NCI-H446 treated with DMSO at 0.1 percent for 48 hours (cell line): ENCODE measurements around the gene SQOR.
A peak's percentile ranks its signal among the peaks of the same experiment; 100 is the strongest.

Experiments used
- DNase-seq: peaks from one replicate; lab custom pipeline; 2025; lab: John Stamatoyannopoulos, UW

SQOR gene

DNA sequence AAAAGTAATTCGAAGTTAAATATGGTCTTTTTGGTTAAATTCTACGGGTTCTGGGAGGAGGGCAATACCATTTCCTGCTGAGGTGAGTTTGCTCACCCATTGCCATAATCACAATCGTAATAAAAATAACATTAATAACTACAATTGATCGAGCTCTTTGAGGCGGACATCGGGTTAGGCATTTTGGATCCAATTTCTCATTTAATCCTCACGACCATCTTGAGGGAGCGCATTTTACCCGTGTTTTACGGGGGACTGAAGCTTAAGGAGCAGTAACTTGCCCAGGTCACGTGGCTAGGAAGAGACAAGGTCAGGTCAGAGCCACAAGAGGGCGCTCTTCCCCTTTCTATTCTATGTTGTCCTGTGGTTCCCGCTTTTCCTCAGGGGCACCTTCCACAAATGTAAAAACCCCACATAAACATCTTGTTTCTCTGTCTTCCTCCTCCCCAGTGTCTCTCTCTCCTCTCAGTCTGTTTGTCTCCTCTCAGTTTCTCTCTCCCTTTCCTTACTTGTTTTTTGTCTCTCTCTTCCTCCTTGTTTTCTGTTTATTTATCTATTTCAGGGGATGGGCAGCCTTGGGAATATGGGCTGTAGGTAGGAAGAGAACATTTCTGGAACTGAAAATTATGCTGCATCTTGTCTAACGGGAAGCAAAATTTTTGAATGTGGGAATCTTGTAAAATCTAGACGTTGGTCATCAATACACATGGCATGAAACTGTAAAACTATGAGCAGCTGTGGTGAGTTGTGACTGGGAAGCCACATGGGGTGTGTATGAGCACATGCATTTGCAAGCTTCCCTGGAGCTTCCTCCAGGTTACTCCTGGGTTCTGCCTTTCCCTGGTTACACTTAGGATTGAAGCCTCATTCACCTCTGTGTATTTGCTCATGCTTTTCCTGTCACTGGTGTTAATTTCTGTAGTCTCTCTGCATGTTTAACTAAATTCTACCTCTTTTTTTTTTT, 71.0 kb downstream of the SQOR start:
- DNase-seq = peak; percentile 53

DNA sequence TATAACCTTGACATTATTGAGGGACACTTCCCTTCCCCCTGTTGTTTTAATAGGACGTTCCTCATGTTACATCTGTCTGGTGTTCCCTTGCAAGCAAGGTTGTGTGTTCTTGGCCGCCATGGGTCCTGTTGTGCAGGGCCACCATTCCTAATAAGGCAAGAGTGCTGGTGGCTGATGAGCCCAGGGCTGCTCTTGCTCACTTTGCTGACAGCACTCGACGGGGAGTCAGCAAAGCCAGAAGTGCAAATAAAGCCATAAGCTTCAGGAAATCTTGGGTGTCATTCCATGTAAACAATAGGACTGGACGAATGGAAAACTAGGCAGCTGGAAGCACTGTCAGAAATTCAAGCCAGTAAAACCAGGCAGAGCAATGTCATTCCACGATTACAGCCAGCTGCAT, 75.8 kb downstream of the SQOR start:
- no peak for DNase-seq

DNA sequence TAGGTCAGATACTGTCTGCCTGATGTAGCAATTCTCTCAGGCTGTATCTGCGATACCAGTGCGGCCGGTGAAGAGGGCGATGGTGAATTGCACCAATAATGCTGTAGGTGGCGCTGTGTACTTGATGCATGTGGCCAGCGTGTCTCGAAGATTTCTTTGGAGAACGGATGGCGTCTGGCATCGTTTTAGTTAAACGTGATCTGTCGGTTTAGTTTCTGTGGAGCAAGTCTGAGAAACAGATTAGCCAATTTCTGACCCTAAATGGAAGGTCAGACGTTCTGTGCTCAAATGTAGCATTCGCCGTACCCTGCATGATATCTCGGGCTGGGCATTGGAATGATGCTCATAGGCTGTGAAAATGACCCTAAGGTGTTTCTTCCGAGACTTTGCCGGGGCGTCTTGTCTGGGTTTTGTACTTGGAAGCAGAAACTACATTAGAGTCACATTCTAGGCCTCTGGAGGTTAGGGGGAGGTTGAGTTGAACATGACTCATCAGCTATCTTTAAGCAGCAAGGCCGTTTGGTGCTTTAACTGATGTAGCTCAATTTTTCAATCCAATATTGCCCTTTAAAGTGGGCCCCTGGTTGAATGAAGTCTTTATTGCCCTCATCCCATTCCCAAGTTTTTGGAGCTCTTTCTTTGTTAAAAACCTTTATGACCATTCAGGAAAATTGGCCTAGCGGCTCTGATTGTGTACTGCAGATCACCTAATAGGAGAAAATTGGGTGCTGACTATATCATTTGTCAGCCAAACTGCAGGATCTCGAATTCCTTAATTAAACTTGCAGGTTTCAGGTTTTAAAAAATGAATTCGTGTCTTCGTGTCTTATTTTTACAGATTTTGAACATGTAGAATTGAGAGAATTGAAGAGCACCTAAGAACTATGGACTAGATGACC, 80.0 kb downstream of the SQOR start:
- DNase-seq = no peak

DNA sequence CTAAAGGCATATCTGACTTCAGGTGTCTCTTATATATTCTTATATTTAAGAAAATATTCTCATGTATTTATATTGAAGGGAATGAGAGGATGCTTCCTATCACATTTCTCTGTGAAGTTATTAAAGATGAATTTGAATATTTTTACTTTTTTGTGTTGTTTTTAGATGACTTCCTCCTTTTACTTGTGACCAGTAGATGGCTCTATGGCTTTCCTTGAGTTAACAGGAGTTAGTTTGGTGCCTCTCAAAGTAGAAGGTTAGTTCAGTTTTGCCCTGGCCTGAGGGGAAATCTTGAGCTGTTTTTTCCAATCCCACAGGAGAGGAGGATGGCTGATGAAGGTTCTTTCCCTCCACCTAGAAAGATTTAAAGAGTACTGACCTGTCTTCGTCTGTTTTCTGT, 80.7 kb downstream of the SQOR start:
- no peak for DNase-seq

DNA sequence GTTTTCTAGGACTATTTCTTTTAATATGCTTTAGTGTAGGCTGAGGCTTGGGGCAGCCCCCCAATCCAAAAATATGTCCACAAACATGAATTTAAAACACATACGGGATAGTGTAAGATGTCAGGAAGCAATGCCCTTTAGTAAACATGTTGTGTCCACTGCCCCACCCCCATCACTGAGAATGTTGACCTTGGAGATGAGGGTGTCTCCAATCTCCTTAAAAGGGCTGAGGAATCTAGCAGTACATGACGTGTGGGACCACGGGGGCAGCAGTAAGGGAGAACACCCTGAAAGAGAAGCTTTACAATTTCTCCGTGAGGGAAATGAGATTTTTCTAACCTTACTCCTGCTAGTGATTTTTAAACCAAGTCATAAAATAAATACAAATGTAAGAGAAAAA, 84.7 kb downstream of the SQOR start:
- DNase-seq = no peak

DNA sequence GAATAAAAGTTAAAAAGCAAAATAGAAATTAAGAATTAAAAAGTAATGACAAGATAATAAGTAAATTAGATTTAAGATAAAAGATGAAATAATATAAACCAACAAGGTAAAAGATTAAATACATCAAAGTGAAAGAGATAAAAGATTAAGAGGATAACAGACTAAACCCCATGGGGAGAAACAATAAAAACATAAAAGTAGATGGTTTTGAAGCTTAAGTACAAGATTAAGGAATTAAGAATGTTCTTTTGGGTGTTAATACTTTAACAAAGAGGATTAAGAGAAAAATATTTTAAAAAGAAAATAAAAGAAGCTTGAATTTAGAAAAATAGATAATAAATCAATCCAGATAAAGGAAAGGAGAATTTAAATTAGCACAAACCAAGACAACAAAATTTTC, 85.4 kb downstream of the SQOR start:
- no peak for DNase-seq

DNA sequence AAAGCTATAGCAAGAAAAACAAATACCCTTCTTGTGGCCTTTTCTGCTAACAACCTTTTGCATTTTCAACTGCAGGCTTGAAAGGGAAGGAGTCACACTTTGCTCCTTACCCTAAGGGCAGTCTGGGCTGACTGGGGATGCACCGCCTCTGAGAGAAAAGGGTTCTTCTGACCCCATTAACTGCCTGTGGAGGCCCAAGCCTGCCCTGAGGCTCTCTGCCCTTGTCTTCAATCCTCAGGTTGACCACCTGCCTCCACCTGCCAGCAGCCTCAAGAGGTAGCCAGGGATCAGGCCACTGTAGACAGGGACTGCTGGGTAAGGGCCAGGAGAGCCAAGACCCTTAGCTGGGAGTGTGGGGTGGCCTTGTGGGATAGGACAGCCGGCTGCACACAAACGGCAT, 93.8 kb downstream of the SQOR start:
- DNase-seq = no peak

DNA sequence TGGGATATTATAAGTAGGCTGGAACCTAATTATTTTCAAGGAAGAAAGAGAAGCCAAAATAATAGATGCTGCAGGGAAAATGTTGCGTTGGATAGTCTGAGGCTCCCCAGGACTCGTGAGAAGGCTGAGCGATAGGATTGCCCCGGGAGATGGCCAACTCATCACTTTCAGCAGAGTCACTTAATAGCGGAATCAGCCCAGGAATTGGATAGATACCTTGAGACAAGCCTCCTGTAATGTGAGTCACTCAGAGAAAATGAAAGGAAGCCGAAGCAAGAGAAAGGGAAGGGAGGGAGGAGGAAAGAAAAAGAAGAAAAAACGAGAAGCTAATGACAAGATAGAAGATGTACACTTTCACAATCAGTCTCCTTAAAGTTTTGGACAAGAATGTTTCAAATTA, 94.3 kb downstream of the SQOR start:
- DNase-seq = no peak

DNA sequence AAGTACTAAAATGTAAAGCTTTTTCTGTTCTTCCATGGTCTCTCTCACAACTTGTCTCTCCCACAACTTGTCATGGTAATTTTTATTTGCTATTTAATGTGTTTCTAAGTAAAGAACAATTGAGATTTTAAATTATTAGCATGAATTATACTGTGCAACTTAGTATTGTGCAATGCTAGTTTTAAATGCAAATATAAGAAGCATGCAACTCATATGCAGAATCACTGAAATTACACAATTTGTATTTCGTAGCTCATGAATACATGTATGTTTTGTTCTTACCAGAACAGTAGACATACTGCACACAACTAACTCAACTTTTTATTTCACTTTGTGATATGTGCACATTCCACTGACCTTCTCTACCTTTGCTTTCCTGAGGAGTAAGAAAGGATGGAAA, 96.5 kb downstream of the SQOR start:
- no peak for DNase-seq

DNA sequence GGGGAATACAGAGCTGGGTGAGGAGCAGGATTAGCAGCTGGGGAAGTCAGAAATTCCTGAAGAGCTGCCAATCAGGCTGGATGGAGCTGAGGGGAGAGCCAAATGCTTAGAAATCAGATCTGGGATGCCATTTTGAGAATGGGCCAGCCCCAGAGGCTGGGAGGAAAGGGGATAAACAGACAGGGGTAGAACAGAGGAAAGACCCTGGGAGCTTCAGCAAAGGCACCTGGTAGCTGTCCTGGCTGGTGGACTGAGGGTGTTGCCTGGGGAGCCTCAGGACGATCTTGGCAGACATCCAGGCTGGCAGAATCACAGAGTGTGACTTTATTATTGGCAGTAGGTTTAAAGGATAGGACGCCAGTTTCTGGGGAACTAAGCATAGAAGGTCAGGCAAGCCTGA, 97.8 kb downstream of the SQOR start:
- DNase-seq = peak; percentile 13

DNA sequence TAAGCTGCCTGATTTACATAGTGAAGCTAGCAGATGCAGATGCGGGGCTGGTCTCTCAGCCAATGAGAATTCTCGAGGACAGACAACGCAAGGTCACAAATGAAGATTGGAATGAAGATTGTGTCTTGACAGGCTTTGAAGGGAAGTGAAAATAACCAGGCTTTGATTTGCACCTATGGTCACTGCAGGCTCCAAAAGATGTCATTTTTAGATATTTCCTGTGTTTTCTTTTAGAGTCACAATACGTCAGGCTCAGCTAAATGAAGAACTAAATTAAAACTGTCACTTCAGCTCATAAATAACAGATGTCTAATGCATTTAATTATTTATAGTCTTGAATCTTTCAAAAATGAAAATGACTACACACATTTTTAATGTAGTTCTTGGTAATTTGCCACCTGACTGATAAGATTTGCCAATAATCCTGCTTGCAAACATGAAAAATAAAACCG, 99.5 kb downstream of the SQOR start:
- no peak for DNase-seq
